ENCODE data around the gene DYNLT1. TPM values are rescaled to one million over a fixed set of nuclear protein-coding genes. Genes with fewer than 3 reads are reported as not detected.
A peak's percentile ranks its signal among the peaks of the same experiment; 100 is the strongest.
"Not testable (repeated sequence)": the region's sequence is repeated elsewhere in the genome, so short reads cannot be mapped to it uniquely, and the experiment has no call there.

The DYNLT1 gene
- total RNA-seq, 4 donors from 2014 or later = 83.9 to 125 (median 113) TPM

GRCh38 chr6:158674342-158675131, 30.0 kb upstream of the DYNLT1 start:
- Histone ChIP-seq H3K36me3 (no peaks in the 10 kb centered on the region), H3K4me3 (no peak overlapping the region), H3K27me3 (no peaks in the 10 kb centered on the region), H3K27ac (no peak overlapping the region), H3K9me3 (no peaks in the 10 kb centered on the region), H3K4me1 (no peaks in the 10 kb centered on the region)
- no peak for ATAC-seq
- 91 to 92% methylated on average over 11 to 14 of the region's 14 CpGs for WGBS, 2 donors (ENCODE audit: low coverage in 1 of 2)
- TF ChIP-seq CTCF (IDR thresholded peaks at IDR 0.05) (no peak), EP300 (IDR thresholded peaks at IDR 0.05) (no peak)

GRCh38 chr6:158672726-158673125, 28.2 kb upstream of the DYNLT1 start:
- WGBS, 2 donors (ENCODE audit: low coverage in 1 of 2) = 93 to 100% methylated on average over 1 to 6 of the region's 6 CpGs
- TF ChIP-seq CTCF (IDR thresholded peaks at IDR 0.05) (no peak), POLR2A (IDR thresholded peaks at IDR 0.05) (no peak), POLR2AphosphoS5 (IDR thresholded peaks at IDR 0.05) (no peak), EP300 (IDR thresholded peaks at IDR 0.05) (no peak)
- Histone ChIP-seq H3K36me3 (no peaks in the 10 kb centered on the region), H3K27ac (no peak overlapping the region), H3K27me3 (no peaks in the 10 kb centered on the region), H3K9me3 (no peaks in the 10 kb centered on the region), H3K4me1 (no peaks in the 10 kb centered on the region), H3K4me3 (no peak overlapping the region)
- ATAC-seq = no peak

DNA sequence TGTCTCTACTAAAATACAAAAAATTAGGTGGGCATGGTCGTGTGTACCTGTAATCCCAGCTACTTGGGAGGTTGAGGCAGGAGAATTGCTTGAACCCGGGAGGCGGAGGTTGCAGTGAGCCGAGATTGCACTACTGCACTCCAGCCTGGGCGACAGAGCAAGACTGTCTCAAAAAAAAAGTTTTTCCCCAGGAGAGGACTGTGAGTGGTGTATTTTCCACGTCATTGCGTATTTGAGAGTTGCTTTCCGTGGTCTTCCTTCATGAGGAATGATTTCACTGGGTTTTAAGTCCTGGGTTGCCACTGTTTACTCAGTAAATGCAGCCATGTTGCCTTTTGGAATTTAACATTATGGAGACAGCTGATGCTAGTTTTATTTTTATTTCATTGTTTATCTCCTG, 27.6 kb upstream of the DYNLT1 start:
- 87 to 90% methylated on average over 8 of the region's 8 CpGs for WGBS, 2 donors (ENCODE audit: low coverage in 1 of 2)
- H3K4me3 ChIP-seq, H3K36me3 ChIP-seq, H3K27me3 ChIP-seq, H3K9me3 ChIP-seq, H3K4me1 ChIP-seq, ATAC-seq, H3K27ac ChIP-seq: not testable (repeated sequence)

GRCh38 chr6:158669145-158670035, 24.8 kb upstream of the DYNLT1 start:
- Histone ChIP-seq H3K9me3 (no peaks in the 10 kb centered on the region), H3K4me1 (no peaks in the 10 kb centered on the region), H3K4me3 (no peak overlapping the region), H3K27me3 (no peaks in the 10 kb centered on the region), H3K27ac (no peak overlapping the region), H3K36me3 (no peaks in the 10 kb centered on the region)
- TF ChIP-seq POLR2A (IDR thresholded peaks at IDR 0.05) (no peak), EP300 (IDR thresholded peaks at IDR 0.05) (no peak), POLR2AphosphoS5 (IDR thresholded peaks at IDR 0.05) (no peak), CTCF (IDR thresholded peaks at IDR 0.05) (no peak)
- ATAC-seq = no peak
- WGBS, 2 donors (ENCODE audit: low coverage in 1 of 2) = 74 to 82% methylated on average over 5 to 7 of the region's 7 CpGs

GRCh38 chr6:158668707-158669103, 24.2 kb upstream of the DYNLT1 start:
- Histone ChIP-seq H3K27ac (peak overlapping the region in 1 of 4 donors; percentile 37), H3K4me3 (no peak overlapping the region), H3K9me3 (no peaks in the 10 kb centered on the region), H3K4me1 (no peaks in the 10 kb centered on the region), H3K27me3 (no peaks in the 10 kb centered on the region), H3K36me3 (no peaks in the 10 kb centered on the region)
- TF ChIP-seq POLR2A (IDR thresholded peaks at IDR 0.05) = no peak
- no peak for TF ChIP-seq POLR2AphosphoS5 (IDR thresholded peaks at IDR 0.05)
- TF ChIP-seq CTCF (IDR thresholded peaks at IDR 0.05) = no peak
- no peak for TF ChIP-seq EP300 (IDR thresholded peaks at IDR 0.05)
- no peak for ATAC-seq
- 87 to 90% methylated on average over 7 of the region's 7 CpGs for WGBS, 2 donors (ENCODE audit: low coverage in 1 of 2)

All from gastroesophageal sphincter (tissue), 4 donors.